GM10266 (cell line): ENCODE measurements around the gene RABEP2.

ENCODE experiments used
- DNase-seq: peaks from one replicate; pipeline ENCODE4 v3.0.0; 2012; ENCODE audit errors: extremely low spot score
- TF ChIP-seq, protein P1 (sequence below): IDR thresholded peaks from 2 replicates; pipeline ENCODE4 v1.5.1; 2012; ENCODE audit warnings: mild to moderate bottlenecking, low read depth; ENCODE audit not compliant: control insufficient read depth, insufficient read depth; ENCODE audit errors: missing control alignments

Gene RABEP2

DNA sequence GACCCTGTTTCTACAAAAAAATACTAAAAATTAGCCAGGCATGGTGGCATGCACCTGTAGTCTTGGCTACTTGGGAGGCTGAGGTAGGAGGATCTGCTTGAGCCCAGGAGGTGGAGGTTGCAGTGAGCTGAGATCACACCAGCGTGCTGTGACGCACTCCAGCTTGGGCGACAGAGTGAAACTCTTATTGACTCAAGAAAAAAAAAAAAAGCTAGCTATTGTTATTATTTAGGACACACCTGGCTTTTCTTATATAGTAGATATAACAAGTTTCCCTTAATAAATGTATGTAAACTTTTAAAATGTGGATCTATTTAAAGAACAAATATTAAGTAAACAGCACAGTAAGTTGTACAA lies 1.8 kb downstream of the RABEP2 start:
- TF ChIP-seq, protein P1, sequence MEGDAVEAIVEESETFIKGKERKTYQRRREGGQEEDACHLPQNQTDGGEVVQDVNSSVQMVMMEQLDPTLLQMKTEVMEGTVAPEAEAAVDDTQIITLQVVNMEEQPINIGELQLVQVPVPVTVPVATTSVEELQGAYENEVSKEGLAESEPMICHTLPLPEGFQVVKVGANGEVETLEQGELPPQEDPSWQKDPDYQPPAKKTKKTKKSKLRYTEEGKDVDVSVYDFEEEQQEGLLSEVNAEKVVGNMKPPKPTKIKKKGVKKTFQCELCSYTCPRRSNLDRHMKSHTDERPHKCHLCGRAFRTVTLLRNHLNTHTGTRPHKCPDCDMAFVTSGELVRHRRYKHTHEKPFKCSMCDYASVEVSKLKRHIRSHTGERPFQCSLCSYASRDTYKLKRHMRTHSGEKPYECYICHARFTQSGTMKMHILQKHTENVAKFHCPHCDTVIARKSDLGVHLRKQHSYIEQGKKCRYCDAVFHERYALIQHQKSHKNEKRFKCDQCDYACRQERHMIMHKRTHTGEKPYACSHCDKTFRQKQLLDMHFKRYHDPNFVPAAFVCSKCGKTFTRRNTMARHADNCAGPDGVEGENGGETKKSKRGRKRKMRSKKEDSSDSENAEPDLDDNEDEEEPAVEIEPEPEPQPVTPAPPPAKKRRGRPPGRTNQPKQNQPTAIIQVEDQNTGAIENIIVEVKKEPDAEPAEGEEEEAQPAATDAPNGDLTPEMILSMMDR: no peak
- DNase-seq: no peak

DNA sequence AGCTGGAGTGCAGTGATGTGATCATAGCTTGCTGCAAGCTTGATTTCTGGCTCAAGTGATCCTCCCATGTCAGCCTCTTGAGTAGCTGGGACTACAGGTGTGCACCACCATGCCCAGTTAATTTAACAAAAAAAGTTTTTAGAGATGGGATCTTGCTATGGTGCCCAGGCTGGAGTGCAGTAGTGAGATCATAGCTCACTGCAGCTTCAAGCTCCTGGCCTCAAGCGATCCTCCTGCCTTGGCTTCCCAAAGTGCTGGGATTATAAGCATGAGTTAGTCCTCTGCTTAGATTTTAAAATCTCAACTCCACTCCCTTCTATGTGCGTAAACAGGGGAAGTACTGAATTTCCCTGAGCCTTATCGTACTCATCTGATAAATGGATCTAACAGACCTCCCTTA lies 6.3 kb downstream of the RABEP2 start:
- TF ChIP-seq, protein P1: no peak
- DNase-seq: no peak

DNA sequence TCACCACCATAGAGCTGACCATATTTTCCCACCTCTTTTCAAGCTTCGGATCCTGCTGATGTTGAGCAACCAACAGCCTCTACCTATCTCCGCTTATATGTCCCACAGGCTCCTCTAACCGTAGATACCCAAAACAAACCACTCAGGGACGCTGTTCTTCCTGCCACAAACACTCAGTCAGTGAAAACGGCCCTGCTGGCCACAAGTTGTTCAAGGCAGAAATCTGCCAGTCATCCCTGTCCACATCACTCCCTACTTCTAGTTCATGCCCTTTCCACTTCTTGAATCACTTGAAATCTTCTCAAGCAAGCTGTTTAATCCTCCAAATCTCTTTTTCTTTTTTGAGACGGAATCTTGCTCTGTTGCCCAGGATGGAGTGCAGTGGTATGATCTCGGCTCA lies 7.9 kb downstream of the RABEP2 start:
- TF ChIP-seq, protein P1: no peak

DNA sequence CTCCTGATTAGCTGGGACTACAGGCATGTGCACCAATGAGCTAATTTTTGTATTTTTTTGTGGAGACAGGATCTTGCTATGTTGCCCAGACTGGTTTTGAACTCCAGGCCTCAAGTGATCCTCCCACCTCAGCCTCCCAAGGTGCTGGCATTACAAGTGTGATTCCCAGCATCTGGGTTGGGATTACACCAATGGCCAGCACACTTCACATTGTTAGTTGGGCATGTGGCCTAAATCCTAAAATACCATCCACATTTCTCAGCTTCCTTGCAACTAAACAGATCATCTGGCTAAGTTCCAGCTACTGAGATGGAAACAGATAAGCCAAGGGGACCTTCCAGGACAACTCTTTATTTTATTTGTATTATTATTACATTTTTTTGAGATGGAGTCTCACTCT lies 9.9 kb downstream of the RABEP2 start:
- no peak for DNase-seq

More for the DNA sequence above, 7.9 kb downstream of the RABEP2 start:
- DNase-seq: no peak

DNA sequence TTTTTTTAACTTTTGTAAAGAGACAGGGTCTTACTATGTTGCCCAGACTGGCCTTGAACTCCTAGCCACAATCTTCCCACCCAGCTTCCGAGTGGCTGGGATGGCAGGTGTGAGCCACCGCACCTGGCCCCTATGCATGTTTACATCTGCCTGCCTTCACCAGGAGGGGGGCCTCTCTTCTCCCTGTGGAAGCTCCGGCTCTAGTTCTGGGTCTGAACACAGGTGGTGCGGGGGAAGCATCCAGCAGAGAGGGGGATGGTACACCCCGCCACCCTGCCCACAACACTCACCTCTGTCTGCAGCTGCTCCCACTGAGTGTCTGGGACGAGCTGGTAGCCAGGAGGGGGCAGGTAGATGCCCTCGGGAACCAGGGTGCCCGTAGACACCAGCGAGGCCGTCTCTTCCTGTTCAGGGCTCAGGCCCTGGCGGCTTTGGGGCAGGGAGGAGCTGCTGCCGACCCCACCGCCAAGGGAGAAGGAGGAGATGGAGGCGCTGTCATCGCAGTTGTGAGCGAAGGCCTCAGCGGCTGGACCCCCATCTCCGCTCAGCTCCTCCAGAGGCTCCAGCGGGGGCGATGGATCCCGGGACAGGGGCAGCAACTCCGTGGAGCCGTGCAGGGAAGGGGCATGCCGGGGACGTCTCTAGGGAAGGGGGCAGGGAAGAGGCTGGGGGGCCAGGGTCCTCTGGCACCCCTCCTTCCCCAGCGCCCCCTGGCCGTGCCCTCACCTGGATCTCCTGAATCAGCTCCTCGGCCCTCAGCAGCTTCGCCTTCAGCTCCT lies 10.9 kb downstream of the RABEP2 start:
- TF ChIP-seq, protein P1: no peak
- no peak for DNase-seq

More for the DNA sequence above, 9.9 kb downstream of the RABEP2 start:
- TF ChIP-seq, protein P1: no peak

DNA sequence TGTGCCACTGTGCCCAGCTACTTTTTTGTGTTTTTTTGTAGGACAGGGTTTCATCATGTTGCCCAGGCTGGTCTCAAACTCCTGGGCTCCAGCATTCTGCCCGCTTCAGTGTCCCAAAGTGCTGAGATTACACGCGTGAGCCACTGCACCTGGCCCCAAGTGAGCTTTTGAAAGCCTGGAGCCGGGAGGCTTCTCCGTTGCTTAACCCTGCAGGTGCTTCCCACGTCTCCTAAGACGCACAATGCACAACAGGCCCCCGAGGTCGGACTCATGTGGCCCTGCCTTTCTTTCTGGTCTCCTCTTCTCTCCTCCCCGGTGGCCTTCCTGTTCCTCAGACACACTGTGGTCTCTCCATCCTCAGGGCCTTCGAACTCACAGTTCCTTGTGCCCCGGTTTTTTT lies 12.5 kb downstream of the RABEP2 start:
- DNase-seq: no peak
- TF ChIP-seq, protein P1: no peak

DNA sequence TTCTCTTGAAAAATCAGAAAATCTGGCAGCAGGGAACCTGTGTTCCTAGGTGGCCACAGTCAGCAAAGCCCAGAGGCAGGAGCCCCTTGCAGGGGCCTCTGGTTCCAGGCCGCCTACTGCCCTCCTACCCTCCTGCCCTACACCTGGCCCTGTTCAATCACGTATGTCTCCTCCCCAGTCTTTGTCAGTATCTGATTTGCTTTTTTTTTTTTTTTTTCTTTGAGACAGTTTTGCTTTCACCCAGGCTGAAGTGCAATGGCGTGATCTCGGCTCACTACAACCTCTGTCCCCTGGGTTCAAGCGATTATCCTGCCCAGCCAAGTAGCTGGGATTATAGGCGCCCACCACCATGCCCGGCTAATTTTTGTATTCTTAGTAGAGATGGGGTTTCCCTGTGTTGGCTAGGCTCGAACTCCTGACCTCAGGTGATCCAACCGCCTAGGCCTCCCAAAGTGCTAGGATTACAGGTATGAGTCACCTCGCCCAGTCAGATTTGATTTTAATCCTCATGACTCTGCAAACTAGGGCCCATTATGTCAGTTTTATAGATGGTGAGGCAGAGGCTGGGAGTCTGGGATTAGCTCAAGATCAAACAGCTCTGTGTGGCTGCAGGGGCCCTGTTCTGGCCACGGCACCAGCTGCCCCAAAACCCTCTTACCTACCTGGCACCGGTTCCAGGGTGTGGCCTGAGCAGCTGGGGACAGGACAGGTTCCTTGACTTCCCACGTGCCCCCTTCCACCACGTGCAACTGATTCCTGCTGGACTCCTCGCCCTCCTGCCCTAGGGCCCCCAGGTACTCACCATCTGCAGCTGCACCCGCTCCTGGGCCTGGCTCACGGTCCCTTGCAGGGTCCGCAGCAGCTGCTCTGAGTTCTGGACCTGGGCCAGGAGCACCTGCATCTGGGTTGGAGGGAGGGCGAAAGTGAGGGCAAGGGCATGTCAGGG lies 14.7 kb downstream of the RABEP2 start:
- TF ChIP-seq, protein P1: no peak
- no peak for DNase-seq
